ENCODE measurements around the gene MRPS10.

Gene MRPS10

DNA sequence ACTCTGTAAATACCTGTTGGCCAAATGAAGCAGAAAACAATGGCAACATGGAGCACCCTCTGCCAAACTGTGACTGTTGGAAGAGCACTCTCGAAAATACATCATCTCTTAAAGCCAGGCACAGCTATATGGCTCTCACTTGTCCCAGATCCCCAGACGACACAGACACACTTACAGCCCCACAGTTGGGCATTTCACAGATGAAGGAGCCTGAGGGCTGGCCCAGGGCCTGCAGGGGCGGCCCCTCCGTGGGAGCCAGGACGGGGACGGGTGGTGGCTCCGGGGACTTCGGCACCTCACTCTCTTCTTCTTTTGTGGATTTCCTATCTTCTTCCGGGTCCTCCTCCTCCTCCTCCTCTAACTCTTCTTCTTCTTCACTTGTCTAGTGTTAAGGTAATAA is 18.4 kb upstream of the MRPS10 start:
- TF ChIP-seq, protein P1, sequence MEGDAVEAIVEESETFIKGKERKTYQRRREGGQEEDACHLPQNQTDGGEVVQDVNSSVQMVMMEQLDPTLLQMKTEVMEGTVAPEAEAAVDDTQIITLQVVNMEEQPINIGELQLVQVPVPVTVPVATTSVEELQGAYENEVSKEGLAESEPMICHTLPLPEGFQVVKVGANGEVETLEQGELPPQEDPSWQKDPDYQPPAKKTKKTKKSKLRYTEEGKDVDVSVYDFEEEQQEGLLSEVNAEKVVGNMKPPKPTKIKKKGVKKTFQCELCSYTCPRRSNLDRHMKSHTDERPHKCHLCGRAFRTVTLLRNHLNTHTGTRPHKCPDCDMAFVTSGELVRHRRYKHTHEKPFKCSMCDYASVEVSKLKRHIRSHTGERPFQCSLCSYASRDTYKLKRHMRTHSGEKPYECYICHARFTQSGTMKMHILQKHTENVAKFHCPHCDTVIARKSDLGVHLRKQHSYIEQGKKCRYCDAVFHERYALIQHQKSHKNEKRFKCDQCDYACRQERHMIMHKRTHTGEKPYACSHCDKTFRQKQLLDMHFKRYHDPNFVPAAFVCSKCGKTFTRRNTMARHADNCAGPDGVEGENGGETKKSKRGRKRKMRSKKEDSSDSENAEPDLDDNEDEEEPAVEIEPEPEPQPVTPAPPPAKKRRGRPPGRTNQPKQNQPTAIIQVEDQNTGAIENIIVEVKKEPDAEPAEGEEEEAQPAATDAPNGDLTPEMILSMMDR (IDR thresholded peaks at IDR 0.05; ENCODE audit: extremely low read depth, insufficient read depth, missing control alignments) = no peak
- no peak for DNase-seq (ENCODE audit: low spot score)
- in situ Hi-C loops (cut with MboI; ENCODE audit: low pct_unique_long_range_greater_than_20kb, low sequenced_read_pairs, unreplicated experiment) = no loop called here

DNA sequence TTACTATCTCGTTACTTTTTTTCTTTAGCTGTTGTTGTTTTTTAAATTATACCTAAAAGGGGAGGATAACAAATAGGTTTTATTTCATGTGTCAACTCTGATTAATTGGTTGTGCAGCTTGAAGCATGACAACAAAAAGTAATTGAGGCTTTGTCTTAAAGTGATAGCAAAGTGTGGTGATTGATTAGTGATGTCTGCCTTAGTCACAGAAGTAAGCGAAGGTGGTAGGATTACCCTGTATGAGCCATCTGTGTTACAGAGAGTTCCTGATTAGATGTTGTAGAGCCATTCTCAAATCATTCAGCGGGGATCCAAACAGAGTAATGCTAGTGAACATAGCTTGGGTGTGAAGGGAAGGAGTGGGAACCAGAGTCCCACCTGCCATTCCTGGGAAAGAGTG is 14.4 kb upstream of the MRPS10 start:
- no peak for DNase-seq (ENCODE audit: low spot score)
- in situ Hi-C loops (cut with MboI; ENCODE audit: low pct_unique_long_range_greater_than_20kb, low sequenced_read_pairs, unreplicated experiment) = no loop called here
- TF ChIP-seq, protein P1 (IDR thresholded peaks at IDR 0.05; ENCODE audit: extremely low read depth, insufficient read depth, missing control alignments) = no peak

DNA sequence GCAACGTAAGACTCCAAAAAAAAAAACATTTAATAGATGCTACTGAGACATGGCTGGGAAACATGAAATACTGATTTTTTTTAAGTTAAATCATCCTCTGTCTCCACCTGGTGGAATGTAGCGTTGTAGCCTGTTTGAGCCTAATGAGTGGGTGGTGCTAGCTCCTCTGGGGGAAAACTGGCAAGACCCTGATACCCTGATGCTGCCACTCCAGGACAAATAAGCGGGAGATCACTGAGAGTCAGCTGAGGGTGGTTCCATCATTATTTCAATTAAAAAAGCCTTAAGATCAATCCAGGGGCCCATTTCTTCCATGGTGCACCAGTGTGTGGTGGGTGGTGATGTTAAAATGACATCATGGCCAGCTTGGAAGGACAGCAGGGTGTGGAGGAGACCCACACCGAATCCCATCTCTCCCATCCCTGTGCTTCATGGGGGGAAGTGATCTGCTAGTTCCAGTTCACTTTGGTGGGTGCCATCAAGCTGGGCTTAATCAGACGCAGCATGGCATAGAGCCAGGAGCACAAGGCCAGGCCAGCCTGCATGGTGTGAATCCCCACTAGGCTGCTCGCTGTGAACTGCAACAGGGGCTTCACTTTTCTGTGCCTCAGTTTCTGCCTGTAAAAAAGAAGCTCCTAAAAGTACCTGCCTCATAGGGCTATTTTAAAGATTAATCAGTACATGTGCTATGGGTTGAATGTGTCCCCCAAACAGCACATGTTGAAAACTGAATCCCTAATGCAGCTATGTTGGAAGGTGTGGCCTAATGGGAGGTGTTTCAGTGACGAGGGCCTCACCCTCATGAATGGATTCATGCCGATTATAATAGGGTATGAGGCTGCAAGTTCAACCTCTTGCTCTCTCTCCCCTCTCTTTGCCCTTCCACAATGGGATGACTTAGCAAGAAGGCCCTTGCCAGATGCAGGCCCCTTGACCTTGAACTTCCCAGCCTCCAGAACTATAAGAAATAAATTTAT is 13.0 kb upstream of the MRPS10 start:
- in situ Hi-C loops (cut with MboI; ENCODE audit: low pct_unique_long_range_greater_than_20kb, low sequenced_read_pairs, unreplicated experiment) = no loop called here
- TF ChIP-seq, protein P1 (IDR thresholded peaks at IDR 0.05; ENCODE audit: extremely low read depth, insufficient read depth, missing control alignments) = peak; percentile 59
- no peak for DNase-seq (ENCODE audit: low spot score)

DNA sequence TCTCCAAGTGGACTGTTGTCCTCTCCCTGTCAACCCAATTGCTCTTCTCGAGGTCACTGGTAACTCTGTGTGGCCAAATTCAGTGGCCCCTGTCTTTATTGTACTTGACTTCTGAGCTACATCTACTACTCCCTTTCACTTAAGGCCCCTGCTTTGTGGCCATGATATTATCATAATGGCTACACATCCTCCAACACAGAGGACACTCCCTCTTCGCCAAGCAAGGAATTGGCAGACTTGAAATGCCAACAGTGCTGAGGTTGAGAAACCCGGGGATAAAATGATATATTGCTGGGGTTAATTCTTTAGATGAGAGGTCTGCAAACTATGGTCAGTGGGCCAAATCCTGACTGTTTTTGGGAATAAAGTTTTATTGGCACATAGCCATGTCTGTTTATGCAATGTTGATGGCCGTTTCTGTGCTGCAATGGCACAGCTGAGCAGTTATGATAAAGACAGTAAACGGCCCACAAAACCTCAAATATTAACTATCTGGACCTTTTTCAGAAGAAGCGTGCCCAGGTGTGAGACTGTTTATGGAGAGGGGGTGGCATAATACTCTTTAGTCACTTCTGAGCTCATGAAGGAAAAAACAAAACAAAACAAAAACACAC is 12.0 kb upstream of the MRPS10 start:
- no peak for DNase-seq (ENCODE audit: low spot score)
- TF ChIP-seq, protein P1 (IDR thresholded peaks at IDR 0.05; ENCODE audit: extremely low read depth, insufficient read depth, missing control alignments) = no peak
- in situ Hi-C loops (cut with MboI; ENCODE audit: low pct_unique_long_range_greater_than_20kb, low sequenced_read_pairs, unreplicated experiment) = no loop called here

DNA sequence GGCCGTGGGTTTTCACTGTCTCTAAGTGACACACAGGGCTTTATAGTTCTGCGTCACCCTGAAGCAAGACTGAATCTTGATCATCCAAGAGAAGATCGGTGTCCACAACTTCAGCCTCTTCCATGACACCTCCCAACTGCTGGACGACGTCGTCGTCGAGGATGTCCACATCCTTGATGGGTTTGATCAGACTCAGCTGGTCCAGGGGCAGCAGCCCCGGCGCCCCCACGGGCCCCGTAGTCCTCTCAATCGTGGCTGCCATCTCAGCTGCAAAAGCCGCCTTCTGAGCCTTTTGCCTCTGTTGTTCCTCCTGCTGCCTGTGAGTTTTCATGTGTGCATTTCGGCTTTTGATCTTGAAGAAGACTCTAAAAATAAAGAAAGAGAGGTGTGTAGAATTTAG is 10.6 kb upstream of the MRPS10 start:
- no peak for DNase-seq (ENCODE audit: low spot score)
- in situ Hi-C loops (cut with MboI; ENCODE audit: low pct_unique_long_range_greater_than_20kb, low sequenced_read_pairs, unreplicated experiment) = no loop called here

DNA sequence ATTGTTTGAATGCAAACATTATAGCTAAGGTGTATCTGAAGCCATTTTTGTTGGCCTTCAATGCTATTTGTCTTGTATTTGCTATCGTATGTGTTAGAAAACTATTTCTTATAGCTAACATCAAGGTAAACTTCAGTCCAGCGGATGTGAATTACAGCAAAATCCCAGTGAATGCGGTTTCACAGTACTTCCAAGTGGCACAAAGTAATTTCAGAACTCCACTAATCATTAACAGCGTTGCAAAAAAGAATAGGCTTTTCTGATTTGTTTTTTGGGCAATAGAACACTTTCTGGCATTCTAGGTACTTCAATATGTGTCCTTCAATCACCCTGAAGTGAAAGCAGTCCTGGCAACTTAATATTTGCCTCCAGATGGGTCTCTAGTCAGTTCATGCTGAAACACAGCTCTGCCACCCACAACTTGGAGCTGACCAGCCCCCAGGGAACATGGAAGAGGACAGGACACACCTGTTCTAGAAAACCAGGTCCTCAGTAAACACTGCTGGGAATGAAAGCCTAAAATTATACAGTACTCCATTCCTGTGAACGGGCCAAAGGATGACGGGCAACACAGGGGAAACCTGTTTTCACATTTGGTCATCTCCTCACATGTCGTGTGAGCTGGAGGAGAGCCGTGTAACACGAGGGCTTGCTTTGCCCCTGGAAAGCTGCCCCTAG is 9.7 kb upstream of the MRPS10 start:
- DNase-seq (ENCODE audit: low spot score) = no peak
- in situ Hi-C loops (cut with MboI; ENCODE audit: low pct_unique_long_range_greater_than_20kb, low sequenced_read_pairs, unreplicated experiment) = no loop called here
- TF ChIP-seq, protein P1 (IDR thresholded peaks at IDR 0.05; ENCODE audit: extremely low read depth, insufficient read depth, missing control alignments) = no peak

More for the DNA sequence above, 10.6 kb upstream of the MRPS10 start:
- TF ChIP-seq, protein P1 (IDR thresholded peaks at IDR 0.05; ENCODE audit: extremely low read depth, insufficient read depth, missing control alignments) = no peak

Data from GM13977 (cell line).